ENCODE results near the gene ADCY1. TPM values are rescaled to one million over a fixed set of nuclear protein-coding genes. Genes with fewer than 3 reads are reported as not detected.

Gene ADCY1
- total and polyA plus RNA-seq, 7 experiments from 2014 or later = 0.01 to 5.1 (median 0.01) TPM; not detected in 4

- no peak overlapping the region for H3K4me3 ChIP-seq (ENCODE audit: low read length)
- no peak for DNase-seq
- no peak overlapping the region for H3K27ac Mint-ChIP-seq
- intact Hi-C loops (cut with micrococcal nuclease) = no loop called here
- H3K4me1 ChIP-seq (ENCODE audit: control insufficient read depth in 2 of 2, insufficient read depth in 2 of 2, low read length in 2 of 2) = no peaks in the 10 kb centered on the region
- ATAC-seq = no peak
- no peaks in the 10 kb centered on the region for H3K36me3 Mint-ChIP-seq
- H3K27me3 ChIP-seq (ENCODE audit: control insufficient read depth in 2 of 2, insufficient read depth in 2 of 2, low read length in 2 of 2) = no peaks in the 10 kb centered on the region
- no peak overlapping the region for H3K4me3 Mint-ChIP-seq
- CTCF ChIA-PET = no interaction called here
- H3K27ac ChIP-seq (ENCODE audit: low read depth, low read length) = no peak overlapping the region
- H3K9me3 ChIP-seq (ENCODE audit: control insufficient read depth in 2 of 3, low read length in 3 of 3) = no peaks in the 10 kb centered on the region
- H3K36me3 ChIP-seq (ENCODE audit: control insufficient read depth in 2 of 3, insufficient read depth in 3 of 3, low read length in 3 of 3) = no peaks in the 10 kb centered on the region
- POLR2A ChIA-PET = no interaction called here
- peaks cover 0 to 2% (median 0%) of the 10 kb centered on the region in 7 donors for H3K4me1 Mint-ChIP-seq
- no peaks in the 10 kb centered on the region for H3K9me3 Mint-ChIP-seq
- no peaks in the 10 kb centered on the region for H3K27me3 Mint-ChIP-seq
These were observed 77.4 kb downstream of the ADCY1 start for GRCh38 chr7:45651540-45651939.

DNA sequence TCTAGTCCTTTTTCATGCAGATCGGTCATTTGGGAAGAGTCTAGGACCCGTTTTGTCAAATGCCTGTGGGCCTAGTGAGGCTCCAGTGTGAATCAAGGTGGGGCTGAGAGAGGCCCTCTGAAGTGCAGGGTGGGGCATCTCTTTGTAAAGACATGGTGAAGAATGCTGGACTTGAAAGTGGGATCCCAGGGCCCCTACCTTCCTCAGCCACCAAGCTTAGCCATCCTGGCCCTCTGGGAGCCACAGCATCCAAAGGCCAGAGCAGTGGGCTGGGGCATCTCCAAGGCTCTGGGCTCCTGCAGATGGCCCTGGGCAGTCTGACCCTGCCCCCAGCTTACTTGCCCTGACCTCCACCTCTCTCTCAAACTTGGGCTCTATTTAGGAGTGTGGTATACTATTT lies 78.5 kb downstream of the ADCY1 start:
- H3K27me3 Mint-ChIP-seq = no peaks in the 10 kb centered on the region
- no peak overlapping the region for H3K27ac ChIP-seq (ENCODE audit: low read depth, low read length)
- H3K36me3 Mint-ChIP-seq = no peaks in the 10 kb centered on the region
- POLR2A ChIA-PET = no interaction called here
- H3K36me3 ChIP-seq (ENCODE audit: control insufficient read depth in 2 of 3, insufficient read depth in 3 of 3, low read length in 3 of 3) = no peaks in the 10 kb centered on the region
- no peak overlapping the region for H3K4me3 ChIP-seq (ENCODE audit: low read length)
- intact Hi-C loops (cut with micrococcal nuclease) = no loop called here
- H3K27ac Mint-ChIP-seq = no peak overlapping the region
- H3K9me3 ChIP-seq (ENCODE audit: control insufficient read depth in 2 of 3, low read length in 3 of 3) = no peaks in the 10 kb centered on the region
- H3K4me3 Mint-ChIP-seq = no peak overlapping the region
- H3K9me3 Mint-ChIP-seq = no peaks in the 10 kb centered on the region
- no peak for ATAC-seq
- H3K4me1 ChIP-seq (ENCODE audit: control insufficient read depth in 2 of 2, insufficient read depth in 2 of 2, low read length in 2 of 2) = no peaks in the 10 kb centered on the region
- no peak for DNase-seq
- no peaks in the 10 kb centered on the region for H3K27me3 ChIP-seq (ENCODE audit: control insufficient read depth in 2 of 2, insufficient read depth in 2 of 2, low read length in 2 of 2)
- CTCF ChIA-PET = no interaction called here
- H3K4me1 Mint-ChIP-seq = peaks cover 0 to 2% (median 0%) of the 10 kb centered on the region in 7 donors

- H3K27me3 ChIP-seq (ENCODE audit: control insufficient read depth in 2 of 2, insufficient read depth in 2 of 2, low read length in 2 of 2) = no peaks in the 10 kb centered on the region
- Mint-ChIP-seq H3K9me3 (no peaks in the 10 kb centered on the region), H3K4me3 (no peak overlapping the region), H3K36me3 (no peaks in the 10 kb centered on the region), H3K27ac (no peak overlapping the region), H3K27me3 (no peaks in the 10 kb centered on the region), H3K4me1 (peaks cover 0 to 2% (median 0%) of the 10 kb centered on the region in 7 donors)
- H3K4me1 ChIP-seq (ENCODE audit: control insufficient read depth in 2 of 2, insufficient read depth in 2 of 2, low read length in 2 of 2) = no peaks in the 10 kb centered on the region
- no peaks in the 10 kb centered on the region for H3K9me3 ChIP-seq (ENCODE audit: control insufficient read depth in 2 of 3, low read length in 3 of 3)
- ATAC-seq (no peak), DNase-seq (no peak)
- intact Hi-C loops (cut with micrococcal nuclease) = no loop called here
- H3K4me3 ChIP-seq (ENCODE audit: low read length) = no peak overlapping the region
- H3K27ac ChIP-seq (ENCODE audit: low read depth, low read length) = no peak overlapping the region
- H3K36me3 ChIP-seq (ENCODE audit: control insufficient read depth in 2 of 3, insufficient read depth in 3 of 3, low read length in 3 of 3) = no peaks in the 10 kb centered on the region
- CTCF ChIA-PET = no interaction called here
- POLR2A ChIA-PET = no interaction called here
These were observed 79.2 kb downstream of the ADCY1 start for GRCh38 chr7:45653209-45653907.

GRCh38 chr7:45654341-45654740 lies 80.2 kb downstream of the ADCY1 start:
- POLR2A ChIA-PET = no interaction called here
- intact Hi-C loops (cut with micrococcal nuclease) = no loop called here
- Histone ChIP-seq H3K4me1 (ENCODE audit: control insufficient read depth in 2 of 2, insufficient read depth in 2 of 2, low read length in 2 of 2) (no peaks in the 10 kb centered on the region), H3K36me3 (ENCODE audit: control insufficient read depth in 2 of 3, insufficient read depth in 3 of 3, low read length in 3 of 3) (no peaks in the 10 kb centered on the region), H3K9me3 (ENCODE audit: control insufficient read depth in 2 of 3, low read length in 3 of 3) (no peaks in the 10 kb centered on the region), H3K27me3 (ENCODE audit: control insufficient read depth in 2 of 2, insufficient read depth in 2 of 2, low read length in 2 of 2) (no peaks in the 10 kb centered on the region), H3K27ac (ENCODE audit: low read depth, low read length) (no peak overlapping the region), H3K4me3 (ENCODE audit: low read length) (no peak overlapping the region)
- peaks cover 0 to 1% (median 0%) of the 10 kb centered on the region in 5 donors for H3K27me3 Mint-ChIP-seq
- H3K27ac Mint-ChIP-seq = no peak overlapping the region
- DNase-seq = no peak
- H3K4me1 Mint-ChIP-seq = peaks cover 0 to 2% (median 0%) of the 10 kb centered on the region in 7 donors
- no peaks in the 10 kb centered on the region for H3K36me3 Mint-ChIP-seq
- H3K4me3 Mint-ChIP-seq = no peak overlapping the region
- ATAC-seq = no peak
- H3K9me3 Mint-ChIP-seq = no peaks in the 10 kb centered on the region
- CTCF ChIA-PET = no interaction called here

GRCh38 chr7:45655539-45655938 lies 81.4 kb downstream of the ADCY1 start:
- Mint-ChIP-seq H3K27ac (no peak overlapping the region), H3K27me3 (peaks cover 0 to 5% (median 0%) of the 10 kb centered on the region in 5 donors), H3K36me3 (no peaks in the 10 kb centered on the region), H3K4me1 (peaks cover 0 to 2% (median 0%) of the 10 kb centered on the region in 7 donors), H3K4me3 (no peak overlapping the region), H3K9me3 (no peaks in the 10 kb centered on the region)
- no peaks in the 10 kb centered on the region for H3K36me3 ChIP-seq (ENCODE audit: control insufficient read depth in 2 of 3, insufficient read depth in 3 of 3, low read length in 3 of 3)
- ChIA-PET CTCF (no interaction called here), POLR2A (no interaction called here)
- no peak overlapping the region for H3K27ac ChIP-seq (ENCODE audit: low read depth, low read length)
- intact Hi-C loops (cut with micrococcal nuclease) = no loop called here
- H3K4me1 ChIP-seq (ENCODE audit: control insufficient read depth in 2 of 2, insufficient read depth in 2 of 2, low read length in 2 of 2) = no peaks in the 10 kb centered on the region
- H3K4me3 ChIP-seq (ENCODE audit: low read length) = no peak overlapping the region
- ATAC-seq (no peak), DNase-seq (no peak)
- no peaks in the 10 kb centered on the region for H3K9me3 ChIP-seq (ENCODE audit: control insufficient read depth in 2 of 3, low read length in 3 of 3)
- no peaks in the 10 kb centered on the region for H3K27me3 ChIP-seq (ENCODE audit: control insufficient read depth in 2 of 2, insufficient read depth in 2 of 2, low read length in 2 of 2)

DNA sequence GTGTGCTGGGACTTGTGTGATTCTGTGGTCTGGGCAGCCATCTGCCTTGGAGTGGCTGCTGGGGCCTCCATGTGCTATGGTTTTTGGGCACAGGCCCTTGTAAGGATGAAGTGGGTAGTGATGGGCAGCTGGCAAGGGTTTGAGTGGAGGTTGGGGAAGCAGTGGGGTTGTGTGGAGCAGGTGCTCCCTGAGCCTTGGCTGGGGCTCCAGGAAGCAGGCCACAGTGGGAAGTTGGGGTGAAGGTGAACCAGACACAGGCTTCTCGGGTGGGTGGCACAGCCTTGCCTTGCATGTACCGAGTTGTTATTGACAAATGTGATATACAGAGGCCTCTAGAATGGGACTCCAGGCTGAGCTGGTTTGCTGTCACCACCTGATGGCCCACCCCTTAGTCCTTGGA lies 82.3 kb downstream of the ADCY1 start:
- DNase-seq (no peak), ATAC-seq (no peak)
- Mint-ChIP-seq H3K9me3 (no peaks in the 10 kb centered on the region), H3K36me3 (no peaks in the 10 kb centered on the region), H3K4me3 (no peak overlapping the region), H3K27ac (no peak overlapping the region), H3K27me3 (peaks cover 0 to 5% (median 0%) of the 10 kb centered on the region in 5 donors), H3K4me1 (peaks cover 0 to 2% (median 0%) of the 10 kb centered on the region in 7 donors)
- Histone ChIP-seq H3K9me3 (ENCODE audit: control insufficient read depth in 2 of 3, low read length in 3 of 3) (no peaks in the 10 kb centered on the region), H3K27ac (ENCODE audit: low read depth, low read length) (no peak overlapping the region), H3K4me3 (ENCODE audit: low read length) (no peak overlapping the region), H3K36me3 (ENCODE audit: control insufficient read depth in 2 of 3, insufficient read depth in 3 of 3, low read length in 3 of 3) (no peaks in the 10 kb centered on the region), H3K27me3 (ENCODE audit: control insufficient read depth in 2 of 2, insufficient read depth in 2 of 2, low read length in 2 of 2) (no peaks in the 10 kb centered on the region), H3K4me1 (ENCODE audit: control insufficient read depth in 2 of 2, insufficient read depth in 2 of 2, low read length in 2 of 2) (no peaks in the 10 kb centered on the region)
- ChIA-PET POLR2A (no interaction called here), CTCF (no interaction called here)
- intact Hi-C loops (cut with micrococcal nuclease) = no loop called here

GRCh38 chr7:45657136-45657889 lies 83.1 kb downstream of the ADCY1 start:
- Mint-ChIP-seq H3K36me3 (no peaks in the 10 kb centered on the region), H3K4me3 (no peak overlapping the region), H3K4me1 (peaks cover 0 to 2% (median 0%) of the 10 kb centered on the region in 7 donors), H3K27me3 (peaks cover 0 to 5% (median 0%) of the 10 kb centered on the region in 5 donors), H3K9me3 (no peaks in the 10 kb centered on the region), H3K27ac (no peak overlapping the region)
- ATAC-seq (no peak), DNase-seq (no peak)
- CTCF ChIA-PET = no interaction called here
- H3K4me1 ChIP-seq (ENCODE audit: control insufficient read depth in 2 of 2, insufficient read depth in 2 of 2, low read length in 2 of 2) = no peaks in the 10 kb centered on the region
- POLR2A ChIA-PET = no interaction called here
- intact Hi-C loops (cut with micrococcal nuclease) = no loop called here
- no peaks in the 10 kb centered on the region for H3K9me3 ChIP-seq (ENCODE audit: control insufficient read depth in 2 of 3, low read length in 3 of 3)
- H3K27me3 ChIP-seq (ENCODE audit: control insufficient read depth in 2 of 2, insufficient read depth in 2 of 2, low read length in 2 of 2) = no peaks in the 10 kb centered on the region
- H3K27ac ChIP-seq (ENCODE audit: low read depth, low read length) = no peak overlapping the region
- H3K36me3 ChIP-seq (ENCODE audit: control insufficient read depth in 2 of 3, insufficient read depth in 3 of 3, low read length in 3 of 3) = no peaks in the 10 kb centered on the region
- no peak overlapping the region for H3K4me3 ChIP-seq (ENCODE audit: low read length)
